GM12892 (cell line): ENCODE results near the gene OSBPL5.

Experiments used
- DNase-seq: peaks from one replicate; pipeline ENCODE4 v3.0.0; 2011; ENCODE audit not compliant: insufficient read length
- FAIRE-seq: peaks from 2 replicates; lab custom pipeline; 2011; peaks lifted over from hg19 to GRCh38; lab: Jason Lieb, UNC
- POLR2A ChIP-seq: IDR thresholded peaks from 2 replicates; pipeline ENCODE4 v1.6.1; 2011; ENCODE audit warnings: low read depth, low read length, control low read depth
- POLR2AphosphoS5 ChIP-seq: IDR thresholded peaks from 2 replicates; pipeline ENCODE4 v1.6.1; 2011; ENCODE audit warnings: low read depth, low read length, control low read depth
- TAF1 ChIP-seq: IDR thresholded peaks from 2 replicates; pipeline ENCODE4 v1.6.1; 2011; ENCODE audit warnings: low read depth, mild to moderate bottlenecking, control low read depth, low read length, borderline replicate concordance

OSBPL5 gene

DNA sequence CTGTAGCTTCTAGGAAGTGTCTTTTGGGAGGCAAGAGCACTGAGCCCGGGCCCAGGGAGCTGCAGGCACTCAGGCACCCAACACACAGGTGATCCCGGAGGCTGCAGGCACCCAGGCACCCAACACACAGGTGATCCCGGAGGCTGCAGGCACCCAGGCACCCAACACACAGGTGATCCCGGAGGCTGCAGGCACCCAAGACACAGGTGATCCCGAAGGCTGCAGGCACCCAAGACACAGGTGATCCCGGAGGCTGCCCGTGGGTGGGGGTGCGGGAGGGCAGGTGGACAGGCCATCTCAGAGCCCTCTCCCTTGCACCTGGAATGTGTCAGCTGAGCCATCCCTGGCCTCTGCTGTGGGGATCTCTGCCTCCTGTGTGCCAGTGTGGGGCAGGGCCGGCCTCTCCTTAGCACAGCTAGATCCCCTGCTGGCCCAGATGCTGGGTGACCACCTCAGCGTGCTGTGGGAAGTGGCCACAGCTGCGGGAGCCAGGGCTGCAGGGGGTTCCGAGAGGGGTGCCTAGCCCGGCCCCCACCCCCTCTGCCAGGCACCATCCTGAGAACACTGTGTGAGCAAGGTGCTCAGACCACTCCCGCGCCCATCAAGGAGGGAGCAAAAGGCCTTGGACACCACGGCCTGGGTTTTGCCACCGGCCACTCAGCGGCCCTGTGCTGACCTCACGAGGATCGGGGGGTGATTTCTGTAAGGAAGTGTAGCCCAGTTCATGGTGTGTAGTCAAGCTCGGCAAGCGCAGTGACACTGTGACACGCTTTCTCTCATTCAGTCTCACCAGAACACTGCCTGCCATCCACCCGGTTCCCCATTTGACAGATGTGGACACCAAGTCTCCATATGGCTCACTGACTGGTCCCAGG, 39.3 kb upstream of the OSBPL5 start:
- no peak for DNase-seq
- no peak for FAIRE-seq
- TF ChIP-seq TAF1, result no peak
- TF ChIP-seq POLR2AphosphoS5, result no peak
- TF ChIP-seq POLR2A, result no peak

DNA sequence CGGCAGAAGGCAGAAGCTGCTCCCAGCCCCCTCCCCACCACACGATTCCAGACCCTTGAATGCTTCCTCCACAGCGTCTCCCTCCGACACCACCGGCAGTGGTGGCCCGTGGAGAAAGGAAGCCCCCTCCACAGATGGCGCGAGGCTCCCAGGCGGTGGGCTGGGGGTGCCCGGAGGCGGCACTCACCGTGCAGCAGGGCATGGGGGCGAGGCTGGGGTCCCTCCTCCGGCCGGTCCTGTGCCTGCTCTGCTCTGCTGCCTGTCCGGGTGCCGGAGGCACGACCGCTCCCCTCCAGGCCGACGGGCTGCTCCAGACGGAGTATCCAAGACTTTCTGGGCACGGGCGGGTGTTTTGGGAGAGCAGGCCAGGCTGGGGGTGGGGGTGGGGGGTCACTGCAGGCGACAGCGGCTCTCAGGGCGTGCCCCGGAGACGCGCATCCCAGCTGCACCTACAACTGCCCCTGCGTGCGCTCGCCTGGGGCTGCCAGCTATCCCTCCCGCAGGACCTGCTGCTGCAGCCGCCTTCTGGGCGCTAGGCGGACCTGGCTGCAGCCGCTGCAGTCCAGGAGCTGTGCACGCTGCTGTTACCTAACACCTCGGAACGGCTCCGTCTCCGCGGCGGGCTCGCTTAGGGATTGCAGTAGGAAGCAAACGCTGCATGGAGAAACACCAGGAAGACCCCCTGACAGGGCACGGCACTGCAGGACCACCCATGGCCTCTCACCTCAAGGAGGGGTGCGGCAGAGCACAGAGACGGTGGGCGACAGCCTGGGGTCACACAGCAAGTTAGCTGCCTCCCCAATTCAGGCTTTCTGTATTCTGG, 38.3 kb upstream of the OSBPL5 start:
- FAIRE-seq, result no peak
- no peak for DNase-seq
- TF ChIP-seq POLR2A (no peak), TAF1 (no peak), POLR2AphosphoS5 (no peak)

DNA sequence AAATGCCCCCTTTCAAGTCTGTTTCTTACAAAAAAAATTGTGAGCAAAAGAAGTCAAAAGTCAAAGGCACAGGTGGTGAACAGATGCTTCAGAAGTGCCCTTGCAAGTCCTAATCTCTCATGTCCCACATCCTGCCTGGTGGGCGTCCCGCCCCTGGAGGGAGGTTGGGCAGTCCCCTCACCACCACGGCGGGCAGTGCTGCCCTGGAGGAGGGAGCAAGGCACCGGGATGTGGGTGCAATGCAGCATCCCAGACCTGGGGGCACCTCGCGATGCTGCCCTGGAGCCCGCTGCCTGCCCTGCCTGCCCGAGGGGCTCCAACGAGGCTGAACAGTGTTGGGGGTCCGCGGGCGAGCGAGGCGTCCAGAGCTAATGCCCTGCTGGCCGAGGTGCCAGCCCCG, 37.6 kb upstream of the OSBPL5 start:
- TF ChIP-seq POLR2A (no peak), POLR2AphosphoS5 (no peak), TAF1 (no peak)
- DNase-seq, result no peak
- FAIRE-seq, result no peak

DNA sequence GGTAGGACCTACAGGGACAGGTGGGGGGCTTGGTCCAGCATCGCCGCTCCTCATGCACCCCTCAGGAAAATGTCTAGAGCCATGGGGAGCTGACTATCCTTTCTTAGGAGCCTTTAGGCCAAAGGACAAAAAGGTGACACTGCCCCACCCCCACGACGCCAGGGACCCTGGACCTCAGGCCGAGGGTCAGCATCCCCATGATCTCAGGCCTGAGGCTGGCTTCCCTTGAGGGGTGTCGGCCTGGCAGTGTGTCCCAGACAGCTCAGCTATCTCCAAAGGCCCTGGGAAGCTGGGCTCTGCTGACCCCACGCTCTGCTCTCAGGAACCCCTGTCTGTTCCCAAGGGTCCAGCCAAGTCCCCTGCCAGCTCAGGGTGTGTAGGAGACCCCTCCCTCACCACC, 37.2 kb upstream of the OSBPL5 start:
- TF ChIP-seq TAF1 (no peak), POLR2AphosphoS5 (no peak), POLR2A (no peak)
- DNase-seq, result no peak
- no peak for FAIRE-seq

DNA sequence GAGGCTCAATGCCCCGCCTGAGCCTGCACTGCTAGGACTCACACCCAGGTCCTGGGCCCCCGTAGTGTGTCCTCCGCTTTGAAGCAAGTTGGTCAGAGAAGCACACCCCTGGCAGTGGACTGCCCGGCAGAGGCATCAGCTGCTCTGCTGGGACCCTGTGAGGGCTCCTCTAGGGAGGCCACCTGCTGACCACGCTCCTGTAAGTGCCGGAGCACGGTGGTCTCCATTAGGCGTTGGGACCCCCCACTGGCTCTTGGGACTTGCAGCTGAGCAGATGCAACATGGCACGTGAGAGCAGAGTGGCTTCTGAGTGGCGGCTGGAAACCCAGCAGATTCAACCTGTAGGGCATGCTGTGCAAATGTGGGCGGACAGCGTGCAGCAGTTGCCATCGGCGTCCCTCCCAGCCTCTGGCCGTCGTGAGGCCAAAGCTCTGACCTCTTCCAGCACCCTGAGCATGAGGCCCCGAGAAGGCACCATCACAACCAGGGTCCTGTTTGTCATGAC, 36.6 kb upstream of the OSBPL5 start:
- no peak for TF ChIP-seq POLR2A
- TF ChIP-seq TAF1, result no peak
- TF ChIP-seq POLR2AphosphoS5, result no peak
- DNase-seq (no peak), FAIRE-seq (no peak)

DNA sequence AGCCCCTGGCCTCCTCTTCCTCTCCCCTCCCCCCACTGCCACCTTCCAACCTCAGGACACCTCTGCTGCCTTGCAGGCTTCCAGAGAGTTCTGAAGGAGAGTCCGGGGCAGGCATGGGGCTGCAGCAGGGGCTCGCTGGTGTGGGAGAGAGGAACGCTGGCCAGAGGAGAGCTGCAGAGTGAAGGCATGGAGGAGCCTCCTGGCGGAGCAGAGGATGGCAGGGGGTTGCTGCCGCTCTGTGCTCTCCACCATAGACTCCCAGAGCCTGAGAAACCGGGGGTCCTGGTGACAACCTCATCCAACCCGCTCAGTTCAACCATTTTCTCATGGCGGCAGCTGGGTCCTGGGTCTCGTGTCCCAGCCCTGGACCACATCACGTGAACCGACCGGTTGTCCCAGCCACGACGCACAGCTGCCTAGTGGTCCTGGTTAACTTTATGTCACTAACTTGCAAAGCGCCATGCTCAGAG, 36.0 kb upstream of the OSBPL5 start:
- no peak for TF ChIP-seq POLR2AphosphoS5
- TF ChIP-seq POLR2A, result no peak
- no peak for TF ChIP-seq TAF1
- DNase-seq (no peak), FAIRE-seq (no peak)

DNA sequence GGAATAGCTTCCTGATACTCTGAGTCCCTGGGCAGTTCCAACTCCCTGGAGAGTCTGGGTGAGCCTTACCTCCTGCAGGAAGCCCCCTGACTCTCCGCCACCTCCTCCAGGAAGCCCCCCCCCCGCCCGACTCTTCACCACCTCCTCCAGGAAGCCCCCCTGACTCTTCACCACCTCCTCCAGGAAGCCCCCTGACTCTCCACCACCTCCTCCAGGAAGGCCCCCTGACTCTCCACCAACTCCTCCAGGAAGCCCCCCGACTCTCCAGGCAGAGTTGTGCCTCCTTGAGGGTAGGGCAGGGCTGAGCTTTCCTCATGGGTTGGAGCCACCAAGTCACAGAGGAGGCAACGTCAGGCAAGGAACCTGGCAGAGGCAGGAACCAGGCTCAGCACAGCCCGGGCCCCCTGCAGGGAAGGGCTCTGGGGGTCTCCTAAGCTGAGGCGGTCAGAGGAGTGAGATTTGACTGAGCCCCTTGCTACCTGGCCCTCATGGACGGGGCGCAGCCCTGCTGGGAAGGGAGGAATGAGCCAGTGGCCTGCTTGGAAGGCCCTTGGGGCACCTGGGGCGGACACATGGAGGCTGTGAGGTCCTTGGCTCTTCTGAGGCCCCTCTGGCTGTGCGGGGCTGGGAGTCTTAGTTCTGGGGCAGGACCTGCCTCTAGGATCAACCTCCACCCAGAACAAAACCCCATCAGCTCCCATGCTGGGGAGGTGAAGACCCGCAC, 35.4 kb upstream of the OSBPL5 start:
- FAIRE-seq (no peak), DNase-seq (no peak)
- TF ChIP-seq TAF1 (no peak), POLR2AphosphoS5 (no peak), POLR2A (no peak)

DNA sequence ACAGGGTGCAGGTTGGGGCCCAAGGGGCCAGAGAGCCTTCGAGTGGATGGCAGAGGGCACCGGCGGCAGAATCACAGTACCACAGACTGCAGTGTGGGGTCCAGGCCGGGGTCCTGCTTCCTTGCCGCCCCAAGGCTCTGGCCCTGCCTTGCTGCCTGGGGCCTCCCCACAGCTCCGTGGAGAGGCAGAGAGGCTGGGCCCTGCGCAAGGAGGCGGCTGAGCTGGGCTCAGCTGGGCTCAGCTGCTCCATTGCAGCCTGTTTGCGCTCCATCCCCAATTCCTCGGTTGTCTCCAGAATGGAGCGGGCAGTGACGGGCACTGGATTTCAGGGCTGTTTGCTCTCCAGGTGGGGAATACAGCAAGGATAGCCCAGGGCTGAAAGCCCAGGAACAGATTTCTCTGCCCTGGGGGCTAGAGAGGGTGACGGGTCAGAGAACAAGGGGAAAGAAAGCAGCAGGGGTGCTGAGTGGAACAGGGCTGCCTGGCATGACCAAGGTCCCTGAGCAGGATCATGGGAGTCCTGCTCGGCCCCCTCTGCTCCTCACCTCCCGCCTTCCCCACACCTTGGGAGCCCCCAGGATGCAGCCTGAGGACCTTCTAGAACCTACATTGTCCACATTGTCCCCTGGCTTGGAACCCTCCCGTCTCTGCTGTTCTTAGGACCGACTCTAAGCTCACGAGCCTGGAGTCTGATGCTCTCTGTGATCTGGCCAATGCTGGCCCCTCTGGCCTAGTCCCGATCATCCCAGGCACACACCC, 34.6 kb upstream of the OSBPL5 start:
- FAIRE-seq (no peak), DNase-seq (no peak)
- TF ChIP-seq POLR2A (no peak), TAF1 (no peak), POLR2AphosphoS5 (no peak)

DNA sequence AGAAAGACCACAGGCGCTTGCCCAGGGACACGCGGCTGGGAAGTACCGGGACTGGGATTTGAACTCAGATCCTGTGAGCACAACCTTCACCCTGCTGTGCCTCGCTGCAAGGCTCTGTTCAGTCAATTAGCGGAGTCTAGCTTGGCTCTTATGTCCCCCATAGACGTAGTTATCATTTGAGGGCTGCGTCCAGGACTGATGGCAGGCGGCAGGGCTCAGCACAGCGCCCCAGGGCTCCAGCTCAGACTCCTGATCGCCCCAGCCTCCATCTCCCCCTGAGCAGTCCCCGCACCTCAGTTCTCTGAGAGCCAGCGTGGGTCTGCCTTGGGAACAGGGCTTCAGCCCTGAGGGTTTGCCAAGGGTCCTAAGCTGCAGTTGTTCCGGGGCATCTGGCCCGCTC, 33.7 kb upstream of the OSBPL5 start:
- FAIRE-seq (no peak), DNase-seq (no peak)
- TF ChIP-seq POLR2AphosphoS5, result no peak
- TF ChIP-seq POLR2A, result no peak
- TF ChIP-seq TAF1, result no peak

DNA sequence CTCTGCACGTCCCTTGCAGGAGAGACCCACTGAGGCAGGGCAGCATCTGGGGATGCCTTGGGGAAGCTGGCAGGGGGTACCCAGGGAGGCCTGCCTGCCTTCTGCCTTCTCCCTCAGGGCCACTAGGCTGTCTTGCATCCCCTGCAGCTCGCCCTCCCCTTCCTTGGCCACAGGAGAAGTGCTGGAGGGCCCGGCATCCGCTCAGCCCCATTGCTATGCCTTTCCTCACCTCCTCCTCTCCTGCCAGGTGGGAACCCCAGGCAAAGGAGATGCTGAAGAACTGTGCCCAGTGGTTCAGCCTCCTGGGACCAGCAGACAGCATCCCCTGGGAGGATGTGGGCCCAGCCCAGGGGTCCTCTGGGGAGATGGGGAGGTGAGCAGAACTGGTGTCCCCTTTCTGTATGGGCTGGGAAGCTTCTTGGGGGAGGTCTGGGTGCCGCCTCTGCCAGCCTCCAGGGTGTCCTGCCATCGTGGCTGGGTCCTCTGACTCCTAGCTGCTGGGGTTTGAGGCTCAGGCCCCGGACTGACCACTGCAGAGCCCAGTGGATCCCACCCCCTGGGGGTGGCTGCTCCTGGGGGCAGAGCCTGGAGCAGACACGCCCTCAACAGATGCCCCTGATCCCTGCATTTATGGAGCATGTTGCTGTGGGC, 32.9 kb upstream of the OSBPL5 start:
- FAIRE-seq (no peak), DNase-seq (no peak)
- TF ChIP-seq TAF1, result no peak
- TF ChIP-seq POLR2A, result no peak
- TF ChIP-seq POLR2AphosphoS5, result no peak
